ENCODE data around the gene DPH3.

Gene DPH3

GRCh38 chr3:16227566-16227965 lies 37.2 kb downstream of the DPH3 start:
- no peak for FAIRE-seq

GRCh38 chr3:16224325-16224724 lies 40.4 kb downstream of the DPH3 start:
- TF ChIP-seq TAF1 (IDR thresholded peaks at IDR 0.05; ENCODE audit: low read depth, low read length) (no peak), POLR2A (IDR thresholded peaks at IDR 0.05; ENCODE audit: low read depth, low read length) (no peak), POU2F2 (IDR thresholded peaks at IDR 0.05; ENCODE audit: low read depth, low read length) (no peak), SPI1 (IDR thresholded peaks at IDR 0.05; ENCODE audit: low read depth, low read length) (no peak)
- FAIRE-seq = no peak
- no peak for DNase-seq (ENCODE audit: insufficient read length, low spot score)

More at GRCh38 chr3:16227566-16227965, 37.2 kb downstream of the DPH3 start:
- TF ChIP-seq PAX5 (IDR thresholded peaks at IDR 0.05; ENCODE audit: insufficient read depth, low read length, severe bottlenecking) (no peak), SPI1 (IDR thresholded peaks at IDR 0.05; ENCODE audit: low read depth, low read length) (no peak), POLR2A (IDR thresholded peaks at IDR 0.05; ENCODE audit: low read depth, low read length) (no peak), TAF1 (IDR thresholded peaks at IDR 0.05; ENCODE audit: low read depth, low read length) (no peak), POLR2AphosphoS5 (IDR thresholded peaks at IDR 0.05; ENCODE audit: low read depth, low read length) (no peak), POU2F2 (IDR thresholded peaks at IDR 0.05; ENCODE audit: low read depth, low read length) (no peak)
- no peak for DNase-seq (ENCODE audit: insufficient read length, low spot score)

DNA sequence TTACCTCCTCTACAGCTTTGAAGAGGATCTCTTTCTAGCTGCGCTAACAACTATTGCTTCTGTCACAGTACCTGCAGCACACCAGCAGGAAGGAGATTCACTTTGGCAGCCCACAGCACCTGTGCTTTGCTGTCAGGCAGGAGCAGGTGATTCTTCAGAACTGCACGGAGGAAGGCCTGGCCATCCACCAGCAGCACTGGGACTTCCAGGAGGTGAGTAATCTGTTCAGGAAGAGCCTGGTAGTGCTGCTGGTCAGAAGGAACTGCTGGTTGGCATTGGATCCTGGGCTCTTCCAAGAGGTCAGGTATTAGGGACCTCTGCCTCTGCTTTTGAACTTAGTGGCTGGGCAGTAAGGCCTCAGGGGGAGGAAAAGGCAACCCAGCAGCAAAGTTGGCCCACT lies 42.2 kb downstream of the DPH3 start:
- no peak for DNase-seq (ENCODE audit: insufficient read length, low spot score)
- TF ChIP-seq PAX5 (IDR thresholded peaks at IDR 0.05; ENCODE audit: insufficient read depth, low read length, severe bottlenecking) (no peak), TAF1 (IDR thresholded peaks at IDR 0.05; ENCODE audit: low read depth, low read length) (no peak), POLR2AphosphoS5 (IDR thresholded peaks at IDR 0.05; ENCODE audit: low read depth, low read length) (no peak), POLR2A (IDR thresholded peaks at IDR 0.05; ENCODE audit: low read depth, low read length) (no peak), SPI1 (IDR thresholded peaks at IDR 0.05; ENCODE audit: low read depth, low read length) (no peak), POU2F2 (IDR thresholded peaks at IDR 0.05; ENCODE audit: low read depth, low read length) (no peak)
- no peak for FAIRE-seq

DNA sequence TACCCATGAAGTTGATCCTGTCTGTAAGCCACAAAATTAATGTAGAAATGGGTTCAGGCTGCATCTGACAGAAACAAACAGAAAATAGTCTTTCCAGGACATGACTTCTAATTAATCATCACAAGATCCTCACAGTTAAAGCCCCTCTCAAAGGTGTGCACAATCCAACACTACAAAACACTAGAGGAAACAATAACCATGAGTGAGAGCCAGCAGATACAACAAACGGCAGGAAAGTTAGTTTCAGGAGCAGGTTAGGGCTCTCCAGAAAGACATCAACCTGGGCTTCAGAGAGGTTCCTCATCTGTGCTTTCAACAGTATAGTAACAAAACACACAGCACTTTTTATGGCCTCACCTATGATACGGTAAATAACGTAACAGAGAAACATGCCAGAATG lies 42.8 kb downstream of the DPH3 start:
- TF ChIP-seq POLR2AphosphoS5 (IDR thresholded peaks at IDR 0.05; ENCODE audit: low read depth, low read length) (no peak), PAX5 (IDR thresholded peaks at IDR 0.05; ENCODE audit: insufficient read depth, low read length, severe bottlenecking) (no peak), POU2F2 (IDR thresholded peaks at IDR 0.05; ENCODE audit: low read depth, low read length) (no peak), SPI1 (IDR thresholded peaks at IDR 0.05; ENCODE audit: low read depth, low read length) (no peak), TAF1 (IDR thresholded peaks at IDR 0.05; ENCODE audit: low read depth, low read length) (no peak), POLR2A (IDR thresholded peaks at IDR 0.05; ENCODE audit: low read depth, low read length) (no peak)
- DNase-seq (ENCODE audit: insufficient read length, low spot score) (no peak), FAIRE-seq (no peak)

- no peak for DNase-seq (ENCODE audit: insufficient read length, low spot score)
- FAIRE-seq = no peak
- TF ChIP-seq TAF1 (IDR thresholded peaks at IDR 0.05; ENCODE audit: low read depth, low read length) (no peak), POLR2AphosphoS5 (IDR thresholded peaks at IDR 0.05; ENCODE audit: low read depth, low read length) (no peak)
Observed at GRCh38 chr3:16219777-16220176, 45.0 kb downstream of the DPH3 start.

DNA sequence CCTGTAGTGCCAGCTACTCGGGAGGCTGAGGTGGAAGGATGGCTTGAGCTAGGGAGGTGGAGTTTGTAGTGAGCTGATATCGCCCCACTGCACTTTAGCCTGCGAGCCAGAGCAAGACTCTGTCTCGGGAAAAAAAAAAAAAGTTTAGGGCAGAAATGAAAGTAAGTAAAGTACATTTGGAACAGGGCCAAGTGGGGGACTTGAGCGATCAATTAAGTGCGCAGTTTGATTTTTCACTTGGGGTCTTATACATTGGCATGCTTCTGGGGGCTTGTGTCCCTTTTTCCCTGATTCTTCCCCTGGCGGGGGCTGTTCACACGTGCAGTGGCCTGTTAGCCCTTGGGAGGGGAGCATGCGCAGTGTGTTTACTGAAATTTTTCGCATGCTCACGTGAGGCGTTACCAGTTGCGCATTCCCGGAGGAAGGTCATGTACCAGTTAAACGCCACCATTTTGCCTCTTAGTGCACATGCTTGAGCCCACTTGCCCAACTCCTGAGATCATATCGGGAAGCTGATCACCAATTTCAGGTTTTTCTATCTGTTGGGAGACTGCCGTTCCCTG lies 48.3 kb downstream of the DPH3 start:
- no peak for TF ChIP-seq PAX5 (IDR thresholded peaks at IDR 0.05; ENCODE audit: insufficient read depth, low read length, severe bottlenecking)
- FAIRE-seq (no peak), DNase-seq (ENCODE audit: insufficient read length, low spot score) (no peak)

DNA sequence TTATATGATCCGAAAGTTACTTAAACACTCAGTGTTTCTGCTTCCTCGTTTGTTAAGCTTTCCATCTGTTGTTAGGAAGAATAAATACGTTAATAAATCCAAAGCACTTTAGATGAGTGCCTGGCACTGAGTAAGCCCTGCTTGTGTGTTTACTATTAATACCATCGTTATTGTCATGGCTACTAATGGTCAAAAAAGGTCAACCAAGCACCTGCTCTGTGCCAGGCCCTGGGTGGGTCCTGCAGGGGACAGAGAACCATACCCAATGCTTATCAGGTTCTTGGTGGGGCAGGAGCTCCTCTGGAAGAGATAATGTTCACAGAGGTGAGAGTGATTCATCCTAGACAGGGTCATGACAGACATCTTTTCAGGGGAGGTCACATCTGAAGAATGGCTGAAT lies 50.4 kb downstream of the DPH3 start:
- DNase-seq (ENCODE audit: insufficient read length, low spot score) (no peak), FAIRE-seq (no peak)
- TF ChIP-seq SPI1 (IDR thresholded peaks at IDR 0.05; ENCODE audit: low read depth, low read length) (no peak), POU2F2 (IDR thresholded peaks at IDR 0.05; ENCODE audit: low read depth, low read length) (no peak), POLR2A (IDR thresholded peaks at IDR 0.05; ENCODE audit: low read depth, low read length) (no peak), TAF1 (IDR thresholded peaks at IDR 0.05; ENCODE audit: low read depth, low read length) (no peak), PAX5 (IDR thresholded peaks at IDR 0.05; ENCODE audit: insufficient read depth, low read length, severe bottlenecking) (no peak), POLR2AphosphoS5 (IDR thresholded peaks at IDR 0.05; ENCODE audit: low read depth, low read length) (no peak)

DNA sequence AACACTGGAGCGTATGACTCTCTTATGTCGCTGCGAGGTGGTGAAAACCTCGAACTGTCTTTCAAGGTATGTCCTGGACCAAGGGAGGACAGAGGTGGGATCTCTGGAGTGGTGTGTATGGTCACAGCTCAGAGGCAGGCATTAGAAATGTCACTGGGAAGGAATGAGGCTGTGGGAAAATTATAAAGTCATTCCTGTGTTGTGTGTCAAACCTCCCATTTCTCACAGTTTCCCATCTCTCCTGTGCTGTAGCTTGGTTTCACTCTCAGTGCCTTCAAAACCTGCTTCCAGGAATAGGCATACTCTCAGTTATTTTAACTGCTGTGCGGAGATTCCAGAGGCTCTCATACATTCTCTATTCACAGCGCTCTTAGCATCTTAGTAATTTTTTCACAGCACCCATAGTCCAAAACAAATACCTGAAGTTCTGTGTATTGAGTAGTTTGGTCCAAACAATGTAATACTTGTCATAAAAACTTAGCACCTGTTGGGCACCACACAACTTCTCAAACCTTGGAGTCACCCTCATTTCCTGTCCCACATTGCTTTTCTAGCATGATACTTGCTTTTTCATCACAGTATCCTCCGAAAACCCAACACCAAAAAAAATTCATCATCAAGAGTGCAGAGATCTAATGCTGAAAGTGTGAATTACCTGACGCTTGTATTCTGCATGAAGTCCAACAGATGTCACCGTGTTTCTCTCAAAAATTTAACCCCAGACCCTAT lies 53.4 kb downstream of the DPH3 start:
- FAIRE-seq (no peak), DNase-seq (ENCODE audit: insufficient read length, low spot score) (no peak)
- TF ChIP-seq POLR2AphosphoS5 (IDR thresholded peaks at IDR 0.05; ENCODE audit: low read depth, low read length) = no peak
- no peak for TF ChIP-seq POLR2A (IDR thresholded peaks at IDR 0.05; ENCODE audit: low read depth, low read length)
- TF ChIP-seq PAX5 (IDR thresholded peaks at IDR 0.05; ENCODE audit: insufficient read depth, low read length, severe bottlenecking) = no peak
- no peak for TF ChIP-seq POU2F2 (IDR thresholded peaks at IDR 0.05; ENCODE audit: low read depth, low read length)
- TF ChIP-seq SPI1 (IDR thresholded peaks at IDR 0.05; ENCODE audit: low read depth, low read length) = no peak
- TF ChIP-seq TAF1 (IDR thresholded peaks at IDR 0.05; ENCODE audit: low read depth, low read length) = no peak

Data from GM12891 (cell line).